CD4-positive, alpha-beta T cell treated with Interleukin-15 for 1 hour (primary cell): ENCODE results near the gene PLGLB1.
"Not testable (repeated sequence)": the region's sequence is repeated elsewhere in the genome, so short reads cannot be mapped to it uniquely, and the experiment has no call there.

Experiments
- DNase-seq: peaks from one replicate; pipeline ENCODE4 v3.0.0-alpha.2; 2020

PLGLB1 gene

DNA sequence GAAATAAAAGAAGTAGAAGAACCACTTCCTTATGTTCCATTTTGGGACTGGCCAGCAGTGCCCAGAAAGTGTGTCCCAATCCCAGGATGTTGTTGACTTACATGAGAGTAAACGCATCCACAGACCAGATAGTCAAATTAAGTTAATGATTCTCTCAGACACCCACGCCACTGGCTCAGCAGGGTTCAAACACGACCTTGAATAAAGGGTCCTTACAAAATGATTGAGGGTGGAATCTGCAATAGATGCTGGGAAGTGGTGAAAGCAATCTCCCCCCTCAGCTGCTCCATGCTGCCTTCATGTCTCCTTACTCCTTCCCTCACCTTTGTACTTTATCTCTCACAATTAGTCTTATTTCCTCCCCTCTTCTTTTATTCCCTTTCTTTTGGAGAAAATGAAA, at the start of gene PLGLB1:
Gene PLGLB1 (minus strand): TSS at position 101 of the 400 bp plus-strand sequence. CDS start 61 bp downstream, at position 40.
- DNase-seq, result not testable (repeated sequence)

DNA sequence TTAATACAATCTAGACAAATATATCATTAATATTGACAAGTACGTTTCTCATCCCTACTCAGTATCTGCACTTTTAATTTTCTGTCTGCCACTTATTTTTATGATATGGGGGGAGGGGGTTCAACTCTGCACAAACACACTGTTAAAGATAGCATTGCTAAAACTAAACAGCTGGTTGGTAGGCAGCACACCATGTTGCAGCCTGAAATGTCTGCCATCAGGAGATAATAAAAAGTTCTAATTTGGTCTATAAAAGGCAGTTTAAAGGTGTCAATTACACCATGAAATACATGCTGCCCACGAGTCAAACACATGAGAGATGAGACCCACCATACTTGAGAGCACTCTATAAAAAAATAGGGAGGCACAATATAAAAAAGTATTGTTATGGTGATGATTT, 42.7 kb upstream of the PLGLB1 start:
- DNase-seq, result not testable (repeated sequence)

DNA sequence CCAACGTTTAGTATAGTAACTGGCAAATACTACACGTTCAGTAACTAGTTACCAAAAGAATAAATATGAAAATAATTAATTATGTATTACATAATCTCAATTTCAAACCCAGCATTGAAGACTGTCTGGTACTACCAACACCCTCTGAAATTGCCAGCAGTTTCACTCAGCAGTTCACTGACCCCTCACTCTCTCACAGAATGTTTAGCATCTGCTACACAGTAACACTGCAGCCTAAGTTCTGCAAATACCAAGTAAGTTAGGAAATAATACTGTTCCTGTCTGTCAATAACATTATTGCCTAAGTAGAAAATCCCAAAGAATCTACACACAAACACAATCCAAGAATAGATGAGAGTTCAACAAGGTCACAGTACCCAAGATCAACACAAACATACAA, 41.8 kb upstream of the PLGLB1 start:
- DNase-seq, result not testable (repeated sequence)

DNA sequence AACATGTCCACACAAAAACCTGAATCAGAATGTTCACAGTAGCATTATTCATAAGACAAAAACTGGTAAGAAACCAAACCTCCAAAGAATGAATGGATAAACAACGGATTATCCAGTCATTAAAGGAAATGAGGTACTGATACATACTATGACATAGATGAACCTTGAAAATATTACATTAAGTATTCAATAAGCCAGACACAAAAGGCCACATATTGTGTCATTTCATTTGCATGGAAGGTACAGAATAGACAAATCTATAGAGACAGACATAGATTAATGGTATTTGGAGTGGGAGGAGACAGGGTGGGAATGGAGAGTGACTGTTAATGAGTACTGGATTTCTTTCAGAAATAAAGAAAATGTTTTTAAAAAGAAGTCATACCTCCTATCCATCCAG, 39.9 kb upstream of the PLGLB1 start:
- DNase-seq, result not testable (repeated sequence)

DNA sequence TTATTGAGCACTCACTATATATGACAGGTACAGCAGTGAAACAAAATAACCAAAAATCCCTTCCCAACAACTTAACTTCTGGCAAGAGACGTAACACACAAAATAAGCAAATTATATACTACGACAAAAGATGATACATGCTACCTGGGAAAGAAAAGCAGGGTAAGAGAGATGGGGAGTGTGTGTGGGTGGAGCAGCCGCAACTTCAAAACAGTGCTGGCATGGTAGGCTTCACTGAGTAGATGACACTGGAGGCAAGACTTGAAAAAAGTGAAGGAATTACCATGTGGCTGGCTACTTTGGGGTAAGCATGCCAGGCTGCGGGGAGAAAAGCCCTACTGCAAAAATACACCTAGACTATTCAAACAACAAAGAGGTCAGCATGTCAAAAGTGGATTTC, 36.0 kb upstream of the PLGLB1 start:
- not testable (repeated sequence) for DNase-seq

DNA sequence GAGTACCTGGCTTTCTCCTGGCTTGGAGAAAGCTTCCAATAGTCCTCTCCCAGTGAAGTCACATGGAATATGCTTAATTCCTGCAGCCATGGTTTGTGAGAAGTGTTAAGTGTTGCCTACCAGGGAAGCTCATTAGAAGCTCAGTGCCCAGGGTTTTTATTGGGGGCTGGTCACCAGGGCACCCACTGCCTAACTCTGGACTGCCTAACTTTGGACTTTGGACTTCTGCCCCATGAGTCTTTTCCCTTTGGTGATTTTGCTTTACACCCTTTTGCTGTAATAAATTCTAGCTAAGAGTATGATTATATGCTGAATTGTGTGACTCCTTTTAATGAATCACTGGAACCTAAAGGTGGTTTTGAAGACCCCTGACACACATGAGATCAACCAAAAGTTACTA, 35.2 kb upstream of the PLGLB1 start:
- DNase-seq, result not testable (repeated sequence)

DNA sequence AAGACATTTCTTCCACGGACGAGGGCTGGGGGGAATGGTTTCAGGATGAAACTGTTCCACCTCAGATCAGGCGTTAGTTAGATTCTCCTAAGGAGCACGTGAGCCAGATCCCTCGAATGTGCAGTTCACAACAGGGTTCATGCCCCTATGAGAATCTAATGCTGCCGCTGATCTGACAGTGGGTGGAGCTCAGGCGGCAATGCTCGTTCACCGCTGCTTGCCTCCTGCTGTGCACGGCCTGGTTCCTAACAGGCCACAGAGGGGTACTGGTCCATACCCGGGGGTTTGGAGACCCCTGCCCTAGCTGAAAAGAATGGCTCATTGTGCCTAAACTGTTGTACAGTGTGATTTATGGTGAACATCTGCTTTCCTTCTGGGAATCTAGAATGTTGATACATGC, 34.8 kb upstream of the PLGLB1 start:
- DNase-seq, result not testable (repeated sequence)

DNA sequence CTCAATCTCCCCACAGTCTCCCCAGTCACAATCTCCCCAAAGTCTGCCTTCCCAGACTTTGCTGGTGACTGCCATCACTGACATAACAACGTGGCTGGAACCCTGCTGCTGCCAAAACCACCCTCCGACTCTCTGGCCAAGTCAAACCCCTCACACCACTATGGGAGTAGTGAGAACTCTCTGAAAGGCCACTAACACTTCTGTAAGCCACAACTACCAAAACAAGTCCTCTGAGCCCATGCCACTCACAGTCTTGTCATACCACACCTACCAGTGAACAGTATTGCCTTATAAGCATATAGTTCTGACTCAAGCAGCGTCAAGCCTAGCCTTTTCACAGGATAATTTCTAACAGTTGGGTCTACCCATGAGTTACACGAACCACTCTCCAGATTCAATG, 32.7 kb upstream of the PLGLB1 start:
- not testable (repeated sequence) for DNase-seq

DNA sequence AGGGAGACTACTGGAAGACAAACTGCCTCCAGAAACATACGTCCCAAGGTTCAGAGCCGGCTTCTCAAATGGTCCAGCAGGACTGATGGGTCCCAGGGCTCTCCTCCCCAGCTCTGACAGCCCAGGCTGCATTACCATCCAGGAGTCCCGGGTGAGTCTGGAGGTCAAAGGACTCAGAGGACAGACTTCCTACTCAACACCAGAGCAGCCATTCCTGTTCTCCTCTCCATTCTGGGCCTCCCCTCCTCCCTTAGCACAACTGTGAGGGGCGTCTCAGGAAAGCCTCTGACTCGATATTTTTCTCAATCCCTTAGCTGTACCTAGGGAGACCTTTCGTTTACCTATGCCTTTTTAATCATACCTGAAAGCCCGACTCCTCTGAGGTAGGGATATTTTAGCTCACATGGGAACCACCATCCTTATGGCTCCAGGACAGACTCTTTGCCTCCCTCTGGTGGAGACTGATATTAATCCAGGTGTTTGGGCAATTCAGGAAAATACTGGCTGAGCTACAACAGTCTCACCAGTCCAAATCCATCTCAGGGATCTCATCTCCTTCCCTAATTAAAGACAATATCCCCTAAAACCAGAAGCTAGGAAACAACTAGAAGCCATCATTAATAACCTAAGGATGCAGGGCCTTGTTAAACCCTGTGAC, 19.8 kb upstream of the PLGLB1 start:
- DNase-seq, result peak; percentile 11

DNA sequence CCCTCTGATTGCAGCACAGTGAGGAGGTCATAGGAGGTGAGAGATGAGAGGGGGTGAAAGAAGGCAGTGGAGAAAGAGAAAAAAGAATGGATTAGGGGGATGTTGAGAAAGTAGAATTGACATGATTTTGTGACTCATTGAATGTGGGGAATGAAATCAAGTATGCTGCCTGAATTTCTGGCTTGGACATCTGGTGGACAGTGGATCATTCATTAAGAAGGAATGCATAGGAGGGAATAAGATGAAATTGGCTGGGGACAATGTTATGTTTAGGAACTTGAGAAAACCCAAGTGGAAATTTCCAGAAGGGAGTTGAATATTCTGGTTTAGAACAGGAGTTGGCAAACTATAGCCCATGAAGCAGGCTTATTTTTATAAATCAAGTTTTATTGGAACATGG, 7.0 kb upstream of the PLGLB1 start:
- not testable (repeated sequence) for DNase-seq

DNA sequence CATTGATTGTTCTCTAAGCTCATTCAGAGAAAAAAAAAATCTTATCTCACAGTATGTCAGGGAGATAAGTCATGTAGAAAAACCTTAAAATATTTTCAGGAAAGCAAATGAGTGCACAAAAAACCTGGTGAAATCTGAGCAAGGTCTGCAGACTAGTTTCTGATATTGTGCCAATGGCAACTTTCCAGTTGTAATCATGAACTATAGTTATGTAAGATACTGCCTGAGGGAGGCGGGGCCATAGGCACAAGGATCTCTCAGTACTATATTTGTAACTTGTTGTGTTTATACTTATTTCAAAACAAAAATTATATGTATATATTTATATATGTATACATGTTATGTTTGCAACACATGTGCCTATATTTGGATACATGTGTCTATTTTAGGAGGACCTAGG, 5.2 kb upstream of the PLGLB1 start:
- not testable (repeated sequence) for DNase-seq

DNA sequence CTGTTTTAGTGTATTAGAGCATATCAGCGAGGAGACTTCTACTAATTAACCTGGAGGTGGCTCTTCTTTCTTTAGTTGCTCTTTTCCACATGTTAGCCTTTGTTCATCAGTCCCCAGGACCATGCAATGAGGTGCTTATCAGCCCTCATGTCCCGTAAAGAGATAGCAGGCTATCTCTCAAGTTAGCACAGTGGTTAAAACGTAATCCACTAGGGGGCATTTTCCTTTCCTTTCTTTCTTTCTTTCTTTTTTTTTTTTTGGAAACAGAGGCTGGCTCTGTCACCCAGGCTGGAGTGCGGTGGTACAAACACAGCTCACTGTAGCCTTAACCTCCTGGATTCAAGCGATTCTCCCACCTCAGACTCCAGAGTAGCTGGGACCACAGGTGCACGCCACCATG, 4.3 kb upstream of the PLGLB1 start:
- not testable (repeated sequence) for DNase-seq

DNA sequence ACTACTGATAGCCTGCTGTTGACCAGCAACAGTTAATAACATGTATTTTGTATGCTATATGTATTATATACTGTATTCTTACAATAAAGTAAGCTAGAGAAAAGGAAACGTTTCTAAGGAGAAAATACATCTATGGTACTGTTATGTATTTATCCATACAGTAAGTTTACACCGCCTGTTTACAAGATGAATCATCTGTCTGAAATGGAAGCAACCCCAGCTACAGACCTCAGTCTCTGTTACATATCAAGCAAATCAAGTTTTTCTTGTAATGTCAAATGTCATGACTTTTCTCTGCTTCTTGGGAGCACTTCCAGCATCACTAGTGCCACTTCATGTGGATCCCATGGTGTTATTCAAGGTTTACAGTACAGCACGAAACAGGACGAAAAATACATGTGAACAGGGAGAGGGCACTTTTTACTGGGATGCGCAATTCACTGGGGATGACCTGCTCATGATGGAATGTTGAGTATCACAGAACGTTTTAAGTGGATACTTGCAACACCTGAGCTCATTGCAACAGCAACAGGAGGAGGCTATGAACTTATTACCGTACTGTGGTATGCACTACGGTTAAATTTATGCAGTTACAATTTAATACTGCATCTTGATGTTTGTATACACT, 2.5 kb upstream of the PLGLB1 start:
- not testable (repeated sequence) for DNase-seq

DNA sequence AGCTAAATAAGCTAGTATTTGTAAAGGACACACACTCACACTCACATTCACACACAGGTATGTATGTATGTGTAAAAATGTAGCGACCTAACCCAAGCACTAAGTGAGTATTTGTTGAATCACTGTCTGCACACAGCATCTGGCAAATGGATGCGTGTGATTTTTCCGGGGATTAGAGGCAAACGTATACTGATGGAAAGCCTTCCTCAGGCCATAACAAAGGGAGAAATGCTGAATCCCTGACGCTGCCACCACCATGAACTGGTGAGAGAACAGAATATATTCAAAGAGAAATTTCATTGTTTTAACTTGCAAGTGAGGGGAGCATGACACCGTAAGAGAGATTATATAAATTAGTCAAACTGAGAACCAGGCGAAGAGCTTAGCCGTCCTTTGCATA, 601 bp downstream of the PLGLB1 start:
- not testable (repeated sequence) for DNase-seq

DNA sequence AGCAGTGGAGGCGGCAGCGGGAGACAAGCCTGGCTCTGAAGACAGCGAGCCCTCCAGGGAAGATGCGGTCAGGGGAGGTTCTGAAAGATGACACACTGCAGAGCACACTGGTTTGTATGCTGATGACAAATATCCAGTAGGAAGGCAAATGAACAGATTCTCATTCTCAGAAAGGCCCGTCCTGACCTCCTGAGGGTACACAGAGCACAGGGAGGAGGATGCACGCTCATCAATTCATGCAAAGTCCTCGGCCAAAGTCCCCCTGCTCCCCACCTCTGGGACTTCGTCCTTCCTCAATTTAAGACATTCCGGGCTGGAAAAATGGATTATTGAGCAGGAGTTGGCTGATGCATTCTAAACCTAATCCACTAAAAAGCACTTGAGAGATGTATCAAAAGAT, 2.6 kb downstream of the PLGLB1 start:
- DNase-seq, result not testable (repeated sequence)

DNA sequence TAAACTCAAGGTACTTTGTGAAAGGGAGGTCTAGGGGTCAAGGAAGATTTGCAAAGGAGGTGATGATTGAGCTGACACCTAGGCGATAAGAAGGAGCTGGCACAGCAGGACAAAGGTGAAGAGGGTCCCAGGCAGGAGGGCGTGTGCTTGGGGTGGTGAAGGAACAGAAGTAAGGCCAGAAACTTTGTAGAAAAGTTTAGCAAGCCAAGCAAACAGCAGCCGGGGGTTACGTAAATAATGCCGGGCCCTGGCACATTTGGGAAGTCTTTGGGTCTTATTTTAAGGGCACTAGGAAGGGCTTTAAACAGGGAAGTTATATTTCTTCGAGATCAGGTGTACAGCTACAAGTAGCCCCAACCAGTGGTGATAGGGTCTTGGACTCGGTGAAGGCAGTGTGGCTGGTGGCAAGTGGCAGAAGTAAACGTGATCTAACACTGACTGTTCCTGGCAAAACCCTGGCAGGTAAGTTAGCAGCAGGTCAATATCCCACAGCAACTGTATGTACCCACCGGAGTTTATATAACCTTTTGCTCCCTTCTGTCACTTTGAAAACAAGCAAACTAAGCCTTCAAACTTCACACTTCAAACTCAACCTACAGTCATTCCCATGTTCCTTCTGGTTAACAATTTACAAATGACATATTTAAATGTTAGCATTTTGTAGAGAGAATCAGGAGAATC, 7.0 kb downstream of the PLGLB1 start:
- DNase-seq, result not testable (repeated sequence)

DNA sequence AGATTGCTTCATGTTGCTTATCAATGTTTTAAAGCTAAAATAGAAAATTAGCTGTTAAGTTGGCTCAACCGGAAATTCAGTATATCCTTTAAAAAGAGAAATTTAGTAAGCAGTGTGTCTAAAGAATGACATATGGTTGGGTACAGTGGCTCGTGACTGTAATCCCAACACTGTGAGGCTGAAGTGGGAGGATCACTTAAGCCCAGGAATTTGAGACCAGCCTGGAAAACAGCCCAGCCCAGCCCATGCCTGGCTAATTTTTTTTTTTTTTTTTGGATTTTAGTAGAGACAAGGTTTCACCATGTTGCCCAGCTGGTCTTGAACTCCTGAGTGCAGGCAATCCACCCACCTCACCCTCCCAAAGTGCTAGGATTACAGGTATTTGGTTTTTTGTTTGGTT, 17.2 kb downstream of the PLGLB1 start:
- DNase-seq, result not testable (repeated sequence)
